ENCODE data around the gene SMAD3.

The SMAD3 gene

GRCh38 chr15:67143646-67144045 lies 78.2 kb downstream of the SMAD3 start:
- H3K4me3 ChIP-seq (ENCODE audit: low read depth, low read length): no peak overlapping the region
- DNase-seq (ENCODE audit: low read depth): no peak
- TF ChIP-seq, protein P1, sequence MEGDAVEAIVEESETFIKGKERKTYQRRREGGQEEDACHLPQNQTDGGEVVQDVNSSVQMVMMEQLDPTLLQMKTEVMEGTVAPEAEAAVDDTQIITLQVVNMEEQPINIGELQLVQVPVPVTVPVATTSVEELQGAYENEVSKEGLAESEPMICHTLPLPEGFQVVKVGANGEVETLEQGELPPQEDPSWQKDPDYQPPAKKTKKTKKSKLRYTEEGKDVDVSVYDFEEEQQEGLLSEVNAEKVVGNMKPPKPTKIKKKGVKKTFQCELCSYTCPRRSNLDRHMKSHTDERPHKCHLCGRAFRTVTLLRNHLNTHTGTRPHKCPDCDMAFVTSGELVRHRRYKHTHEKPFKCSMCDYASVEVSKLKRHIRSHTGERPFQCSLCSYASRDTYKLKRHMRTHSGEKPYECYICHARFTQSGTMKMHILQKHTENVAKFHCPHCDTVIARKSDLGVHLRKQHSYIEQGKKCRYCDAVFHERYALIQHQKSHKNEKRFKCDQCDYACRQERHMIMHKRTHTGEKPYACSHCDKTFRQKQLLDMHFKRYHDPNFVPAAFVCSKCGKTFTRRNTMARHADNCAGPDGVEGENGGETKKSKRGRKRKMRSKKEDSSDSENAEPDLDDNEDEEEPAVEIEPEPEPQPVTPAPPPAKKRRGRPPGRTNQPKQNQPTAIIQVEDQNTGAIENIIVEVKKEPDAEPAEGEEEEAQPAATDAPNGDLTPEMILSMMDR (IDR thresholded peaks at IDR 0.05; ENCODE audit: insufficient read depth, low read depth, low read length, missing control alignments): no peak

DNA sequence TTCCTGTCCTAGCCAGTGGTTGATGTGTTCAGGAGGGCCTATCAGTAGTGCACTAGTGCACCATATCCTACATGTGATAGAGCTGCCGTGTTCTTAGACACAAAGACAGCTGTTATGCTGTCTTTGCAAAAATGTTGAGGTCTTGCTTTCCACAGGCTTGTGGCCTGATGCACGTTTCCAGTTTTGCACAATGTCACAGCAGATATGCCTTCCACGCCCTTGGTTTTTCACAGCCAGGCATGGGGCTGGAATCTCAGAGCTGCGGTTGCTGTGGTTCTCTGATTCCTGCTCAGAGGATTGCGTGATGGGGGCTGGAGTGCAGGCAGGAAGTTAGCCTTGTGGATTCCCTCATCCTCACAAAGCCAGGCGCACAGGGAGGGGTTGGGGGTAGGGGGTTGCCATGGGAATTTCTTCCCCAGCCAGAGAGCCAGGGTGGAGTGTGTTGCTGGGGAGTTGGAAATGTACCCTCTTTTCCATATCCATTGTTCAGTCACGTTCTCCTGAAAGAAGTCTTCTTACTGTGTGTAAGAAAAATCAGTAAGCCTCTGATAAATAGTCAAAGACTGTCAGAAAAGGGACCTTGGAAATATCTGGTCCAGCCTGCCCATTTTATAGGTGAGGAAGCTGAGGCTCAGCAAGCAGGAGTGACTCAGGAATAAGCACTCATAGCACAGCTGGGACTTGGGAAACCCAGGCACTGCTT lies 79.4 kb downstream of the SMAD3 start:
- no peak for DNase-seq (ENCODE audit: low read depth)
- TF ChIP-seq, protein P1 (IDR thresholded peaks at IDR 0.05; ENCODE audit: insufficient read depth, low read depth, low read length, missing control alignments): no peak
- H3K4me3 ChIP-seq (ENCODE audit: low read depth, low read length): no peak overlapping the region

DNA sequence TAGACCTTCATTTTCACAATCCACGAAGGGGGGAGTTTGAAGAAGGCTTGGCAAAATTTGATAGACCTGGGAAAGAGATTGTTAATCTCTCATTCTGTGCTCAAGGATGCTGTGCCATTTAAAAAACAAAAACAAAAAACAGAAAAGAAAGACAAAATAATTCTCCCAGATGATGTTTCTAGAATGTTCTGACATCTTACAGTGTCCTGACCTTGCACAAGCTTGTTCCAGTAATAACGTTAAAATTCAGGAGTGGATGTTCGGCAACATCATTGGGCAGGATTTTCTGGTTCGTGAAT lies 79.9 kb downstream of the SMAD3 start:
- no peak overlapping the region for H3K4me3 ChIP-seq (ENCODE audit: low read depth, low read length)
- no peak for DNase-seq (ENCODE audit: low read depth)
- TF ChIP-seq, protein P1 (IDR thresholded peaks at IDR 0.05; ENCODE audit: insufficient read depth, low read depth, low read length, missing control alignments): no peak

DNA sequence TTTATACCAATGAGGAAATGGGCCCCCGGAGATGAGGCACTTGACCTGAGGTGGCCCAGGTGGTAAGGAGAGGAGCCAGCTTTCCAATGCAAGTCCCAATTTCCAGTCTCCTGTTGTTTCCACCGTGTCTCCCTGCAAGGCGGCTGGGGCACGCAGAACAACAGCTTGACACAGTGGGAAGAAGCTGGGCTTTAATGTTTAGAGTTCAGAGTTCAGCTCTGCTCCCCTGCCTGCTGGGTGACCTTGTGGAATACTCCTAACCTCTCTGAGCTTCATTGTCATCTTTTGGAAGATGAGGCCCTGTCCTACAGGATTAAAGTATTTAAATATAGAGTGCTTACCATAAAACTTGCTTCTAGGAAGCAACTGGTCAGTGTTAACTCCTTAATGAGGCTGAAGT lies 80.3 kb downstream of the SMAD3 start:
- no peak for DNase-seq (ENCODE audit: low read depth)
- TF ChIP-seq, protein P1 (IDR thresholded peaks at IDR 0.05; ENCODE audit: insufficient read depth, low read depth, low read length, missing control alignments): no peak
- H3K4me3 ChIP-seq (ENCODE audit: low read depth, low read length): no peak overlapping the region

DNA sequence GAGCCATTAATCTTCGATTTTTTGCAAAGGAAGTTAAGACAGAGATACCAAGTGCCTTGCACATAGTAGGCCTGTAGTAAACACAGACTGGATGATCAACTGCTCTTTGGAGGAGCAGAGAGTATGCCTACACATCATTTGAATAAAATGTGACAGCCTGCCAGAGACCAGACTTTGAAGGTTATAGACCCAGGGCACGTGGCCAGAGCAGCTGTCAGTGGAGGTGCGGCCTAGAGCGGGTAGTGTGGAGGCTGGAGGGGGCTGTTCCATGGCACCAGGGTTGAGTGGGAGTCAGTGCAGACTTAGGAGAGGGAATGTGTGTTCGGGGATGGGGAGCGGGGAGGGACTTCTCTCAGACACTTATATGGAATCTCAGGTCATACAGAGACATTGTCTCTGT lies 80.8 kb downstream of the SMAD3 start:
- no peak for DNase-seq (ENCODE audit: low read depth)
- H3K4me3 ChIP-seq (ENCODE audit: low read depth, low read length): no peak overlapping the region
- TF ChIP-seq, protein P1 (IDR thresholded peaks at IDR 0.05; ENCODE audit: insufficient read depth, low read depth, low read length, missing control alignments): no peak

GRCh38 chr15:67146875-67147381 lies 81.5 kb downstream of the SMAD3 start:
- no peak overlapping the region for H3K4me3 ChIP-seq (ENCODE audit: low read depth, low read length)
- no peak for DNase-seq (ENCODE audit: low read depth)
- TF ChIP-seq, protein P1 (IDR thresholded peaks at IDR 0.05; ENCODE audit: insufficient read depth, low read depth, low read length, missing control alignments): no peak

DNA sequence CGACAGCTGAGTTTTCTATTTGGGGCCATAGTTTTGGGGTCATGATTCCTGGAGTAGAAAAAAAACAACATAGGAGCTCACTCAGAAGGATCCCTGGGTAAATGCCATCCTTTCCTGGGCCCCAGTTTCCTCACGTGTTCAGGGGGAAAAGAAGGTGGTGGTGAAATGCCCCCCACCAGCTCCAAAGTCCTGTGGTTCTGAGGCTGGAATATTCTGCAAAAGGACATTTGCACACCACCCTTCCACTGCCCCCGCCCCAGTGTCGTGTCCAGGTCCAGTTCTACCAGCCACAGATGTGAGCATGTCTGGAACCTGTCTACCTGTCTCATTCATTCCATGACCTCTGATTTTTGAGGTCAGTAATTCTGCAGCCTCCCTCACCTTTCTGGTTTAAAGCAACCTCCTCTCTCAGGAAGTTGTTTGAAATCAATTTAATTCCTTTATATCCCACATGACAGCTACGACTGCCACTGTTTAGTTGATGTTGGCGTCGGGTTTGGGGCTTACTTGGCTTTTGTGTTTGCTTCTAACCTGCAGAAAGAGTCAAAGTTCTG lies 82.1 kb downstream of the SMAD3 start:
- no peak for DNase-seq (ENCODE audit: low read depth)
- H3K4me3 ChIP-seq (ENCODE audit: low read depth, low read length): no peak overlapping the region
- TF ChIP-seq, protein P1 (IDR thresholded peaks at IDR 0.05; ENCODE audit: insufficient read depth, low read depth, low read length, missing control alignments): no peak

Data from GM12865 (cell line).